HepG2 (cell line): ENCODE results near the gene SF1.

Experiments
- CBX5 ChIP-seq: sonication (generic); formaldehyde crosslinking; IDR thresholded peaks from 2 replicates; pipeline ENCODE4 v1.4.0; 2020; ENCODE audit warnings: missing genetic modification reagents, borderline replicate concordance
- CREB3 ChIP-seq: sonication (generic); formaldehyde crosslinking; IDR thresholded peaks from 2 replicates; pipeline ENCODE4 v1.5.0; 2020; ENCODE audit warnings: missing genetic modification reagents
- ELF1 ChIP-seq: sonication (generic); formaldehyde crosslinking; IDR thresholded peaks from 2 replicates; pipeline ENCODE4 v1.4.0; 2020; ENCODE audit warnings: missing genetic modification reagents
- ESRRA ChIP-seq: sonication (generic); formaldehyde crosslinking; IDR thresholded peaks from 2 replicates; pipeline ENCODE4 v1.5.1; 2020; ENCODE audit warnings: mild to moderate bottlenecking, low read depth, missing genetic modification reagents
- HMGXB4 ChIP-seq, 2 experiments: sonication (generic) in 1 of 2; formaldehyde crosslinking in 1 of 2; IDR thresholded peaks; 2 replicates each; pipeline versions ENCODE4 v1.4.0 to v1.6.1; 2018 to 2020; ENCODE audit warnings: missing genetic modification reagents in 2 of 2, borderline replicate concordance in 1 of 2, low read depth in 1 of 2, mild to moderate bottlenecking in 1 of 2, missing biosample characterization in 1 of 2
- NR2F1 ChIP-seq, 2 experiments: fragments of 450-650 bp in 1 of 2; formaldehyde crosslinking in 1 of 2; IDR thresholded peaks; 2 replicates each; pipeline versions ENCODE4 v1.5.0 to v1.6.1; 2016 to 2020; ENCODE audit warnings: mild to moderate bottlenecking in 1 of 2, missing compliant biosample characterization in 1 of 2, missing genetic modification reagents in 1 of 2, moderate library complexity in 1 of 2
- POLR2A ChIP-seq, 2 experiments: IDR thresholded peaks; 2 replicates each; pipeline ENCODE4 v1.6.1; 2011; ENCODE audit warnings: low read depth in 2 of 2, low read length in 2 of 2, mild to moderate bottlenecking in 1 of 2, moderate library complexity in 1 of 2; ENCODE audit not compliant: insufficient read depth in 1 of 2
- SMC3 ChIP-seq: IDR thresholded peaks from 2 replicates; pipeline ENCODE4 v1.6.1; 2011; ENCODE audit warnings: low read length, improper control_type of control experiment
- STAT6 ChIP-seq: sonication (generic); formaldehyde crosslinking; IDR thresholded peaks from 2 replicates; pipeline ENCODE4 v1.4.0; 2020; ENCODE audit warnings: missing genetic modification reagents, mild to moderate bottlenecking, borderline replicate concordance
- TCF7 ChIP-seq: sonication (generic); IDR thresholded peaks from 2 replicates; pipeline ENCODE4 v1.6.1; 2016; ENCODE audit warnings: antibody characterized with exemption, low read depth
- YY1 ChIP-seq: IDR thresholded peaks from 2 replicates; pipeline ENCODE4 v1.6.1; 2011; ENCODE audit warnings: low read length, low read depth, moderate library complexity, mild to moderate bottlenecking; ENCODE audit not compliant: insufficient read depth, insufficient replicate concordance

- TF ChIP-seq ELF1 (CRISPR knock-in tag) (no peak), CBX5 (CRISPR knock-in tag) (no peak), SMC3 (no peak), STAT6 (no peak), POLR2A (IDR thresholded peaks at IDR 0.05; ENCODE audit: insufficient read depth in 1 of 2, low read depth in 2 of 2, low read length in 2 of 2) (no peak), ESRRA (no peak), YY1 (no peak), NR2F1 (CRISPR knock-in tag; IDR thresholded peaks at IDR 0.05) (no peak), TCF7 (no peak), CREB3 (CRISPR knock-in tag) (no peak), HMGXB4 (CRISPR knock-in tag; IDR thresholded peaks at IDR 0.05; ENCODE audit: borderline replicate concordance in 1 of 2, low read depth in 1 of 2) (no peak)
Observed at GRCh38 chr11:64750361-64751054, 27.8 kb downstream of the SF1 start.
